GM12891 (cell line): ENCODE data around the gene AP1B1.
"Not testable (repeated sequence)": the region's sequence is repeated elsewhere in the genome, so short reads cannot be mapped to it uniquely, and the experiment has no call there.

Experiments
- DNase-seq: peaks from one replicate; pipeline ENCODE4 v3.0.0; 2011; ENCODE audit warnings: low spot score; ENCODE audit not compliant: insufficient read length
- FAIRE-seq: peaks from 2 replicates; lab custom pipeline; 2011; peaks lifted over from hg19 to GRCh38; lab: Jason Lieb, UNC
- PAX5 ChIP-seq: IDR thresholded peaks from 2 replicates; pipeline ENCODE4 v1.6.1; 2011; ENCODE audit warnings: low read length, moderate library complexity, mild to moderate bottlenecking; ENCODE audit not compliant: insufficient read depth, severe bottlenecking
- POLR2A ChIP-seq: IDR thresholded peaks from 2 replicates; pipeline ENCODE4 v1.6.1; 2011; ENCODE audit warnings: low read depth, low read length, control low read depth
- POLR2AphosphoS5 ChIP-seq: IDR thresholded peaks from 2 replicates; pipeline ENCODE4 v1.6.1; 2011; ENCODE audit warnings: low read depth, low read length, control low read depth
- POU2F2 ChIP-seq: IDR thresholded peaks from 2 replicates; pipeline ENCODE4 v1.6.1; 2011; ENCODE audit warnings: low read depth, mild to moderate bottlenecking, control low read depth, low read length, moderate library complexity
- SPI1 ChIP-seq: IDR thresholded peaks from 2 replicates; pipeline ENCODE4 v1.6.1; 2011; ENCODE audit warnings: low read depth, low read length, control low read depth
- TAF1 ChIP-seq: IDR thresholded peaks from 2 replicates; pipeline ENCODE4 v1.6.1; 2011; ENCODE audit warnings: low read depth, low read length, control low read depth

Gene AP1B1

DNA sequence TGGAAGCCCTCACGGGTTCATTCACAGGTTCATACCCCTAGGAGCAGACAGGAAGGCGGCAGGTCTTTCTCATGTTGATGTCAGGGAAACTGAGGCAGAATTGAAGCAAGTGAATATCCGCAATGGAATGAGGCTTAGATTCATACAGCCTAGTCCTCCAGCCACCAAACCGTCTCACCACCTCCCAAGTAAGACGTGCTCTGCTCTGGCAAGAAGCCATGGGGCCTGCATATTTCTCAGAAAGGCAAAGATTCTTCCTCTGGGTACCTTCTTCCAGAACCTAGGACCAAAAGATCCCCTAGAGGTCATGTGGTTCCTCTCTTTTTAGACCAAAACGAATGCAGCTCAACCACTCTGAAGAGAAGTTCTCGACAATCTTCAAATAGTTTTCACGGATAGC, 1.7 kb downstream of the AP1B1 start:
- FAIRE-seq (no peak), DNase-seq (no peak)
- no peak for TF ChIP-seq SPI1
- TF ChIP-seq POU2F2 = no peak
- no peak for TF ChIP-seq POLR2A
- no peak for TF ChIP-seq TAF1
- no peak for TF ChIP-seq PAX5
- TF ChIP-seq POLR2AphosphoS5 = no peak

DNA sequence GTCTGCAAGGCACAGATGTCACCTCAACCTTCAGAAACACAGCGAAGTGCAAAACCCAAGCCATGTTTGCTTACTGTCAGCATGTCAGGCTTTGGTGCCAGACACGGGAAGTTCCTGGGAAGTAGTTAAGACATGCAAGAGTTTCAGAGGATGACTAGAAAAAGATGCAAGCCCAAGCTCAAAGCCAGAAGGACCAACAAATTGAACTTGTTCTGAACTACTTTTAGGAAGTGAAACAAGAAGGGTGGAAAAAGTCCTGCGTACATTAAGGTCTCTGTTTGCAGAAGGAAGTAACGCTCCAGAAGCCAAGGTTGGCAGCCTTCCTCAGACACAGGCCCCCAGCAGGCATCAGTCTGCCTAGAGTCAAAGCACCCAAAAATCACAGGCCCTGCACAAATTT, 2.6 kb downstream of the AP1B1 start:
- DNase-seq (no peak), FAIRE-seq (peak; percentile 89)
- no peak for TF ChIP-seq PAX5
- no peak for TF ChIP-seq POLR2A
- TF ChIP-seq TAF1 = no peak
- TF ChIP-seq POLR2AphosphoS5 = no peak
- TF ChIP-seq POU2F2 = no peak
- TF ChIP-seq SPI1 = peak; percentile 96

DNA sequence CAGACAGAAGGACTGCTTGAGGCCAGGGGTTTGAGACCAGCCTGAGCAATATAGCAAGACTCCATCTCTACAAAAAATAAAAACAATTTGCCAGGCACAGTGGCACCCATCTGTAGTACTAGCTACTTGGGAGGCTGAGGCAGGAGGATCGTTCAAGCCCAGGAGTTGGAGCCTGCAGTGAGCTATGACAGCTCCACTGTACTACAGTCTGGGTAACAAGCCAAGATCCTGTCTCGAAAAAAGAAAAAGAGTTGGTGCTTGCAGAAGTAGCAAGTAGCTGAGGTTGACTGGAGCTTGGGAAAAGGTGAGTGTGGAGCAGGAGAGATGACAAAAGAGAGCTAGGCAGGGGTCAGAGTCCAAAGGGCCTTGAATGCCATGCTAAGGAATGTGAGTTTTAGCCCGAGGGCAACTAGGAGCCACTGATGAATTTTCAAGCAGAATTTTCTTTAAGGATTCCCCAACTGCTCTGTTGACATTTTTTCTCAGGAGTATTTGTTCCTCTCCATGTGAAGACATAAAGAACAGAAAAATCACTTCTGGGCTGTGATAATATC, 3.1 kb downstream of the AP1B1 start:
- TF ChIP-seq TAF1 (no peak), SPI1 (no peak), PAX5 (no peak), POU2F2 (no peak)
- FAIRE-seq (peak; percentile 40), DNase-seq (no peak)

DNA sequence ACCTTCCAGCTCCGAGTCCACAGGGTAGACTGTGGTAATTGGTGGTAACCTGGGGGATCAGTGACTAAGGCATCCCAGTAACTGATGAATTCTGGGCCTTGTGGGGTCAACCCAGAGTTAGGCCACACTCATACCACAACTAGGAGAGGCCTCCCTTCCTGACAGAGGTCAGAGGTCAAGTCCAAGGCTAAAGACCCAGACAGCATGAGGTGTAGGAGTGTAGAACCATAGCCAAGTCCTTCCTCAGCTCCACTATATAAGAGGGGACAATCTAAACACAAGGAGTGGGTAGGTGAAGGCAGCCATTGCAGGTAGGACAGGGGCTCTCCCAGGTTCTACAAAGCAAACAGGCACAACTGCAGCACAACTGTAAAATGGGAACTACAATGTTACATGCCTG, 4.6 kb downstream of the AP1B1 start:
- TF ChIP-seq TAF1 (no peak), POU2F2 (no peak), POLR2A (no peak), POLR2AphosphoS5 (no peak), PAX5 (no peak), SPI1 (no peak)
- FAIRE-seq = no peak
- no peak for DNase-seq

DNA sequence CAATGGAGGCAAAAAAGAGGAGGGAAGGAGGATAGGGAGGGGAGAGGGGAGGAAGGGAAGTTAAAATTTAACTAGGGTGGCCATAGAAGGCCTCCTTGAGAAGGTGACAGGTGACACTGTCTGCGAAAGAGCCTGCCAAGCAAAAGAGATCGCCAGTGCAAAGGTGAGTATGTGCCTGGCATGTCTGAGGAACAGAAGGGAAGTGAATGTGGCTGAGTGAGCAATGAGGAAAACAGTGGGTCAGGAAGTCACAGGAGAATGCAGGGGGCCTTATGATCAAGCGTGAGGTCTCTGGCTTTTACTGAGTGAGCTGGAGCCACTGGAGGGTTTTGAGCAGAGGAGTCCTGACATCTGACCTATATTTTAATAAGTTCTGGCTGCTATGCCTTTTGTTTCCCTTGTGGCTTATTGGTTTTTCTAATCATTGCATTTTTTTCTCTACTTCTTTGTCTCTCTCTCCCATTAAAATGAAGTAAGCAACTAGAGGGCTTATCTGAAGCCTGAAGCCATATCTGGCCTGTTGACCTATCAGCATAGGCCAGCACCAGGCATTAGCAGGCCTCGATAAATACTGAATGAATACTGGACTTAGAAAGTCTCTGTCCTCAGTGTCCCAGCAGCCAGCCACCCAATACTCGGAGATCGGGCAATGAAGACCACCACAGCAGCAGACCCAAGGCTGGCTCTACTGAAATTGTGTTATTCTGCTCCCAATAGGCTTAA, 5.6 kb downstream of the AP1B1 start:
- FAIRE-seq (no peak), DNase-seq (no peak)
- no peak for TF ChIP-seq PAX5
- TF ChIP-seq POLR2A = no peak
- no peak for TF ChIP-seq SPI1

DNA sequence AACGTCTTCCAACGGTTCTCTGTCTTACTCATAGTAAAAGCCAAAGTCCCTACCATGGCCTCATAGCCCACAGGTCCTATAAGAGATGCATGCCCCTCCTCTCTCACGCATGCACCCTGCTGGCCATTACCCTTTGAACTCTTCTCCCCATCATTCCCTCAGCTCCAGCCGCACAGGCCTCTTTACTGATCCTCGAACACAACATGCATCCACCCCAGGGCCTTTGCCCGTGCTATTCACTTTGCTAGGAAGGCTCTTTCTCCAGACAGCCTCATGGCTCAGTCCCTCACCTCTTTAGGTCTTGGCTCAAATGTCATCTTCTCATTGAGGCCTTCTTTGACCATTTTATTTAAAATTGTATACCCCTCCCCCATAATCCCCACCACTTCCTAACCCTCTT, 7.5 kb downstream of the AP1B1 start:
- peak; percentile 33 for FAIRE-seq
- TF ChIP-seq TAF1 = no peak
- no peak for TF ChIP-seq SPI1
- no peak for TF ChIP-seq POLR2AphosphoS5
- TF ChIP-seq POLR2A = no peak
- TF ChIP-seq PAX5 = no peak
- TF ChIP-seq POU2F2 = no peak
- no peak for DNase-seq

DNA sequence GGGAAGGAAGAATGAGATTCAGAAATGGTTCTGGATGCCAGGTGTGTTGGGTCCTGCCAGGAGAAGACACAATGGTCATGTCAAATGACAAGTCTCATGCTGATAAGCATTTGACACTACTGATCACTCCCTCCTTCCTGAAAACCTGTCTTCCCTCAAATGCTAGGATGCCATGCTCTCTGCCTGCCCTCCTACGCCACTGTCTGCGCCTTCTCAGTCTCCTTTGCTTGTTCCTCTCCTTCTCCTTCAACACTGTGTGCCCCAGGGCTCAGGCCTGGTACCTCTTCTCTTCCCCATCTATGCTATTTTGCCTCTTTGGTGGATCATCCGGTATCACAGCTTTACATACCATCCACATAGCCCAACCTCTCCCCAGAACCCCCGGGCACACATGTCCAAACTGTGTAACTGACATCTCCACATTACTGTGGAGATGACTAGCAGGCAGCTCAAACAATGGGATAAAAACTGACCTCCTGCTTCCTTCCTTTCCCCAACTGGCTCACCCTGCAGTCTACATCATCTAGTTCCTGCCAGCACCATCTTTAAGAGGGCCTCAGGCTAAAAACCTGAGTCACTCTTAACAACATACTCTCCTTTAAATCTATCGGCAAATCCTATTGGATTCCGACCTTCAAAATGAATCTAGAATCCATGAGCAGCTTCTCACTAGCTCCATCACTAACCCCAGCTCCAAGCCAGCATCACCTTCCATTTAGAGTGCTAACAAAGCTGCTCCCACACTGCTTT, 8.2 kb downstream of the AP1B1 start:
- no peak for TF ChIP-seq POLR2AphosphoS5
- TF ChIP-seq SPI1 = no peak
- TF ChIP-seq PAX5 = no peak
- no peak for TF ChIP-seq POLR2A
- no peak for TF ChIP-seq POU2F2
- no peak for TF ChIP-seq TAF1
- no peak for DNase-seq
- FAIRE-seq = no peak

DNA sequence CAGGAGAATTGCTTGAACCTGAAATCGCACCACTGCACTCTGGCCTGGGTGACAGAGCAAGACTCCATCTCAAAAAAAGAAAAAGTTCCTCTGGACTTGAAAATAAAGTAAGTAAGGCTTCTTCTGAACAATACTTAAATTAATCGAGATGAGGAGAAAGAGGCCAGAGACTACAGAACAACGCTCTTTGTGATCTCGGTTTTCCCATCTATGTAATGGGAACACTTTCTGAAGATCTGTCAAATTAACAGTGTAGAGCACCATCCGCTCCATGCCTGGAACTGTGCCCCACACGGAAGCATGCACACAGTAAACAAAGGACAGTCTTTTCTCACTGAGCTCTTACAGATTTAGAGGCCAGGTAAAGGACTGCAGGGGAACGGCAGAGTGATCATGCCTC, 9.1 kb downstream of the AP1B1 start:
- DNase-seq (no peak), FAIRE-seq (no peak)
- TF ChIP-seq POLR2A (no peak), SPI1 (no peak), TAF1 (no peak), POU2F2 (no peak), PAX5 (no peak), POLR2AphosphoS5 (no peak)

DNA sequence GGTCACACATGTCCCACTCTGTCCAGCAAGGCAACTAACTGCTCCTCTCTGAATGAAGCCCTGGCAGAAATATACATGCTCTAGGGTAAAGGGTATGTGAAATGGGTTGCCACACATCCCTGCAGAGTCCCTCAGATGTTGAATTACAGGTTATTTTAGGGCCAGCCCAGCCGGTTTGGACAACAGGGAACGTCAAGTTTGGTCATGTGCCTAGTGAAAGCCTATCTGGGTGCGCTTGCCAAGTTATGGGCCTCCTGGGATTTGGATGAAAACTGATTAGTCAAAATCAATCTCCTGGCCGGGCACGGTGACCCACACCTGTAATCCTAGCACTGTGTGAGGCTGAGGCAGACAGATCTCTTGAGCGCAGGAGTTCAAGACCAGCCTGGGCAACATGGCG, 10.4 kb downstream of the AP1B1 start:
- TF ChIP-seq POLR2A (no peak), POU2F2 (no peak), TAF1 (no peak), POLR2AphosphoS5 (no peak), PAX5 (no peak), SPI1 (no peak)
- DNase-seq = no peak
- FAIRE-seq = no peak

DNA sequence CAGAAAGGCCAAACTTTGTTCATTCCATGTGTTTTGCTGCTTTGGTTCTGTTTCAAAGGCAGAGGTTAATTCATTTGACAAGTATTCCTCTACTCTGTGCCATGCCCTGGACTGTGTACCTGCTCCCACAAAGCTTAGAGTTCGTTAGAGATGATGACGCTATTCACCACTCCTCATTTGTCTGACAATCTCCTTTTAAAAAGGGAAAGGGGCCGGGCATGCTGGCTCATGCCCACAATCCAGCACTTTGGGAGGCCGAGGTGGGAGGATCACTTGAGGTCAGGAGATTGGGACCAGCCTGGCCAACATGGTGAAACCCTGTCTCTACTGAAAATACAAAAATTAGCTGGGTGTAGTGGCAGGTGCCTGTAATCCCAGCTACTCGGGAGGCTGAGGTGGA, 11.7 kb downstream of the AP1B1 start:
- not testable (repeated sequence) for FAIRE-seq, DNase-seq
